ENCODE results near the gene RO60.

Gene RO60

DNA sequence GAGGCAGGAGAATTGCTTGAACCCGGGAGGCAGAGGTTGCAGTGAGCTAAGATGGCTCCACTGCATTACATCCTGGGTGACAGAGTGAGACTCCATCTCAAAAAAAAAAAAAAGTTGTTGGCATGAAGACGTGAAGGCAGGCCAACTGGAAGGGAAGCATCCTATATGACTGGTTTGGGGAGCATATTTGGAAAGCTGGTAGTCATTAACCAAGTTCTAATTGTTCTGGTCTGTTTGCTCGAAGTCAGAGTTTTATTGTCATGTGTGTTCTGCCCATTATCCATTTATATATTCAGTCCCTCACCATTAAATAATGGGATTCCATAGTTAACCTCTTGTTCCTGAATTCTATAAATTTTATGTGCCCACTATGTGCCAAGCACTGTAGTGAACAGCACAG is 49.1 kb downstream of the RO60 start:
- no peak for DNase-seq (ENCODE audit: low read depth in 2 of 2)
